Sigmoid colon (tissue), 7 donors: Measurements from ENCODE around the gene MMP11. TPM values are rescaled to one million over a fixed set of nuclear protein-coding genes. Genes with fewer than 3 reads are reported as not detected.
A peak's percentile ranks its signal among the peaks of the same experiment; 100 is the strongest.
"Not testable (repeated sequence)": the region's sequence is repeated elsewhere in the genome, so short reads cannot be mapped to it uniquely, and the experiment has no call there.

ENCODE experiments used
- DNase-seq: peaks from one replicate; pipeline ENCODE4 v3.0.0-alpha.2; 2019
- H3K27ac ChIP-seq, 4 donors: fragments of 200-600 bp; sonication (generic); one replicate each; pipeline ENCODE4 v1.5.1; 2016 to 2019; ENCODE audit warnings: mild to moderate bottlenecking in 1 of 4
- H3K27me3 ChIP-seq, 3 donors: fragments of 200-600 bp; sonication (generic); one replicate each; pipeline ENCODE4 v1.5.1; 2019; ENCODE audit warnings: mild to moderate bottlenecking in 1 of 3
- H3K36me3 ChIP-seq, 4 donors: fragments of 200-600 bp; sonication (generic); one replicate each; pipeline ENCODE4 v1.5.1; 2016 to 2019
- H3K4me1 ChIP-seq, 4 donors: fragments of 200-600 bp; sonication (generic); one replicate each; pipeline ENCODE4 v1.5.1; 2017 to 2019
- H3K4me3 ChIP-seq, 4 donors: fragments of 200-600 bp; sonication (generic); one replicate each; pipeline ENCODE4 v1.5.1; 2017 to 2019; ENCODE audit warnings: mild to moderate bottlenecking in 2 of 4, moderate library complexity in 1 of 4
- H3K9me3 ChIP-seq, 4 donors: fragments of 200-600 bp in 3 of 4; sonication (generic) in 3 of 4; one replicate each; pipeline versions ENCODE4 v1.5.1 to v1.6.1; 2013 to 2019
- CTCF ChIP-seq, 4 experiments: fragments of 450-650 bp in 3 of 4; fragments of 200-600 bp in 1 of 4; IDR thresholded peaks; one replicate each; pipeline ENCODE4 v1.5.1; 2016 to 2019; ENCODE audit warnings: antibody characterized with exemption in 4 of 4, mild to moderate bottlenecking in 3 of 4, moderate library complexity in 2 of 4
- EP300 ChIP-seq, 4 donors: sonication (generic); formaldehyde crosslinking; IDR thresholded peaks; one replicate each; pipeline ENCODE4 v1.6.1; 2017; ENCODE audit warnings: antibody characterized with exemption in 4 of 4
- POLR2A ChIP-seq, 2 donors: fragments of 450-650 bp; IDR thresholded peaks; one replicate each; pipeline ENCODE4 v1.6.1; 2016; ENCODE audit warnings: antibody characterized with exemption in 2 of 2, mild to moderate bottlenecking in 2 of 2, moderate library complexity in 2 of 2
- POLR2AphosphoS5 ChIP-seq, 4 donors: sonication (generic); formaldehyde crosslinking; IDR thresholded peaks; one replicate each; pipeline ENCODE4 v1.6.1; 2017; ENCODE audit warnings: antibody characterized with exemption in 4 of 4
- WGBS, 2 donors: extraction: QIAGEN DNeasy Blood & Tissue Kit; methylation state at CpG; one replicate each; pipeline ENCODE4 v1.1.7; 2013; 5-methylcytosine and 5-hydroxymethylcytosine counted together
- intact Hi-C: fragments of 100-400 bp; cut with DNase I; formaldehyde crosslinking; loops from one replicate; pipeline ENCODE4 v1.15.1; 2023
- polyA plus RNA-seq, 3 donors: library from polyadenylated mRNA; stranded (reverse); fragments of 200-250 nt; gene quantifications; one replicate each; pipeline ENCODE4 v1.2.3, GENCODE V29; 2013
- total RNA-seq, 4 donors: library from RNA; depleted of rRNA; stranded (reverse); fragments of >200 nt; gene quantifications; one replicate each; pipeline ENCODE4 v1.1.0, GENCODE V29; 2016
- donor health status: healthy with polysubstance abuse.
- donor health status: Bipolar disorder and iron deficiency.
- donor health status: healthy.

MMP11 gene
- total RNA-seq (1 to 10 TPM; 4.6 to 9.9 (median 8.6) TPM), polyA plus RNA-seq (1 to 10 TPM in 1 of 3 donors, under 1 TPM in 1, not detected in 1; 0.60 to 4.4 TPM)

- TF ChIP-seq POLR2A (IDR thresholded peaks at IDR 0.05), result no peak
- TF ChIP-seq EP300 (IDR thresholded peaks at IDR 0.05), result no peak
- no peak for TF ChIP-seq CTCF (IDR thresholded peaks at IDR 0.05)
- no peak for TF ChIP-seq POLR2AphosphoS5 (IDR thresholded peaks at IDR 0.05)
- intact Hi-C loops, result loop anchor here (2.0 kb wide), 1 partner anchor 64 kb away; no protein-coding TSS in a partner anchor
- Histone ChIP-seq H3K27ac (peak within 1 kb of the TSS; percentile 56 to 78 (median 74)), H3K9me3 (no peaks in the 10 kb centered on the region), H3K4me1 (peaks cover 0 to 75% (median 59%) of the 10 kb centered on the region in 4 donors), H3K27me3 (no peaks in the 10 kb centered on the region), H3K4me3 (peak within 1 kb of the TSS; percentile 31 to 60 (median 57)), H3K36me3 (no peaks in the 10 kb centered on the region)
- peak; percentile 83 for DNase-seq
- WGBS, 2 donors, result 2 to 5% methylated on average over 79 of the region's 79 CpGs
These were observed at the start of gene MMP11 for GRCh38 chr22:23772649-23773473. Gene MMP11 (plus strand): TSS chr22:23772849. CDS start chr22:23772871, 22 bp downstream.

GRCh38 chr22:23728108-23728507 lies 44.5 kb upstream of the MMP11 start:
- H3K9me3 ChIP-seq, H3K4me3 ChIP-seq, H3K27me3 ChIP-seq, intact Hi-C loops, H3K27ac ChIP-seq, H3K36me3 ChIP-seq, H3K4me1 ChIP-seq: not testable (repeated sequence)
- peak; percentile 27 for DNase-seq
- WGBS, 2 donors, result 88 to 89% methylated on average over 4 of the region's 4 CpGs

GRCh38 chr22:23737696-23738095 lies 35.0 kb upstream of the MMP11 start:
- DNase-seq, result no peak
- TF ChIP-seq POLR2A (IDR thresholded peaks at IDR 0.05), result no peak
- TF ChIP-seq POLR2AphosphoS5 (IDR thresholded peaks at IDR 0.05), result no peak
- TF ChIP-seq CTCF (IDR thresholded peaks at IDR 0.05), result no peak
- TF ChIP-seq EP300 (IDR thresholded peaks at IDR 0.05), result no peak
- Histone ChIP-seq H3K4me3 (no peak overlapping the region), H3K9me3 (no peaks in the 10 kb centered on the region), H3K4me1 (no peaks in the 10 kb centered on the region), H3K36me3 (peaks cover 0 to 14% (median 0%) of the 10 kb centered on the region in 4 donors), H3K27ac (no peak overlapping the region), H3K27me3 (no peaks in the 10 kb centered on the region)
- intact Hi-C loops, result no loop called here

- intact Hi-C loops, result no loop called here
These were observed 30.0 kb upstream of the MMP11 start for GRCh38 chr22:23742505-23743264.

More at GRCh38 chr22:23742505-23743264, 30.0 kb upstream of the MMP11 start:
- Histone ChIP-seq H3K36me3 (peaks cover 16 to 40% (median 18%) of the 10 kb centered on the region in 4 donors), H3K4me1 (no peaks in the 10 kb centered on the region), H3K9me3 (no peaks in the 10 kb centered on the region), H3K4me3 (no peak overlapping the region), H3K27ac (peak overlapping the region in 3 of 4 donors; percentile 1 to 26 (median 14)), H3K27me3 (no peaks in the 10 kb centered on the region)
- DNase-seq, result no peak
- TF ChIP-seq CTCF (IDR thresholded peaks at IDR 0.05) (no peak), POLR2A (IDR thresholded peaks at IDR 0.05) (no peak), POLR2AphosphoS5 (IDR thresholded peaks at IDR 0.05) (no peak), EP300 (IDR thresholded peaks at IDR 0.05) (no peak)
- WGBS, 2 donors, result 81 to 82% methylated on average over 7 of the region's 7 CpGs
